CD14-positive monocyte (primary cell): ENCODE measurements around the gene KARS1. TPM values are rescaled to one million over a fixed set of nuclear protein-coding genes. Genes with fewer than 3 reads are reported as not detected.

Experiments used
- DNase-seq, 3 donors: peaks; one replicate each; pipeline ENCODE4 v3.0.0-alpha.2; 2011 to 2022
- H2AFZ ChIP-seq: 2 replicates; pipeline ENCODE4 v1.6.0; 2012; ENCODE audit warnings: mild to moderate bottlenecking, low read depth, low read length, inconsistent platforms; ENCODE audit not compliant: insufficient read depth, poor library complexity, severe bottlenecking
- H3K27ac ChIP-seq, 2 donors: 1 replicate in 1 of 2; 2 replicates in 1 of 2; pipeline ENCODE4 v1.5.1; 2012 to 2013; ENCODE audit warnings: low read length in 2 of 2, control low read depth in 1 of 2, inconsistent platforms in 1 of 2, low read depth in 1 of 2, mild to moderate bottlenecking in 1 of 2
- H3K27me3 ChIP-seq, 2 donors: one replicate each; pipeline versions ENCODE4 v1.6.0 to v1.6.1; 2011 to 2013; ENCODE audit warnings: low read length in 2 of 2; ENCODE audit not compliant: control insufficient read depth in 2 of 2, insufficient read depth in 2 of 2
- H3K36me3 ChIP-seq, 2 donors: replicated peaks in 1 of 2; 1 replicate in 1 of 2; 2 replicates in 1 of 2; pipeline versions ENCODE4 v1.5.1 to v1.6.1; 2012 to 2013; ENCODE audit warnings: low read length in 2 of 2, control low read depth in 1 of 2, inconsistent platforms in 1 of 2, mild to moderate bottlenecking in 1 of 2; ENCODE audit not compliant: insufficient read depth in 2 of 2, control insufficient read depth in 1 of 2
- H3K4me1 ChIP-seq, 2 donors: 1 replicate in 1 of 2; 2 replicates in 1 of 2; pipeline versions ENCODE4 v1.5.1 to v1.6.1; 2012 to 2013; ENCODE audit warnings: low read length in 2 of 2, control low read depth in 1 of 2, inconsistent platforms in 1 of 2, mild to moderate bottlenecking in 1 of 2, moderate library complexity in 1 of 2; ENCODE audit not compliant: insufficient read depth in 2 of 2, control insufficient read depth in 1 of 2
- H3K4me2 ChIP-seq: replicated peaks from 2 replicates; pipeline ENCODE3; 2012; ENCODE audit warnings: low read length, moderate library complexity, mild to moderate bottlenecking; ENCODE audit not compliant: poor library complexity, severe bottlenecking; ENCODE audit errors: extremely low read depth
- H3K4me3 ChIP-seq, 3 experiments: fragments of 200-600 bp in 1 of 3; sonication (generic) in 1 of 3; replicated peaks in 1 of 3; 1 replicate in 2 of 3; 2 replicates in 1 of 3; pipeline ENCODE4 v1.5.1; 2011 to 2013; ENCODE audit warnings: low read length in 3 of 3, mild to moderate bottlenecking in 3 of 3, control low read depth in 2 of 3, low read depth in 2 of 3, inconsistent platforms in 1 of 3, moderate library complexity in 1 of 3
- H3K79me2 ChIP-seq: 2 replicates; pipeline ENCODE4 v1.6.0; 2012; ENCODE audit warnings: mild to moderate bottlenecking, control low read depth, inconsistent platforms, low read length, moderate library complexity; ENCODE audit not compliant: insufficient read depth
- H3K9ac ChIP-seq: 2 replicates; pipeline ENCODE4 v1.6.0; 2017; ENCODE audit warnings: low read length, mild to moderate bottlenecking; ENCODE audit not compliant: insufficient read depth, poor library complexity, severe bottlenecking
- H3K9me3 ChIP-seq, 2 donors: replicated peaks in 1 of 2; 1 replicate in 1 of 2; 2 replicates in 1 of 2; pipeline versions ENCODE4 v1.5.1 to v1.6.1; 2012 to 2013; ENCODE audit warnings: low read length in 2 of 2, control low read depth in 1 of 2; ENCODE audit not compliant: control insufficient read depth in 1 of 2, insufficient read depth in 1 of 2
- H4K20me1 ChIP-seq: 2 replicates; pipeline ENCODE4 v1.6.0; 2012; ENCODE audit warnings: mild to moderate bottlenecking, low read length, control low read depth, moderate library complexity; ENCODE audit not compliant: insufficient read depth
- H3K27ac Mint-ChIP-seq, 7 donors: one replicate each; pipeline ENCODE4 v1.8.0; 2020; ENCODE audit warnings: mild to moderate bottlenecking in 7 of 7, mixed read lengths in 7 of 7, moderate library complexity in 6 of 7, inconsistent platforms in 2 of 7
- H3K27me3 Mint-ChIP-seq, 3 donors: one replicate each; pipeline ENCODE4 v1.8.0; 2021 to 2022; ENCODE audit warnings: low read depth in 3 of 3, mild to moderate bottlenecking in 3 of 3, mixed read lengths in 3 of 3, moderate library complexity in 3 of 3, inconsistent platforms in 1 of 3
- H3K36me3 Mint-ChIP-seq, 2 donors: one replicate each; pipeline ENCODE4 v1.8.0; 2020; ENCODE audit warnings: mixed read lengths in 2 of 2, inconsistent platforms in 1 of 2, mild to moderate bottlenecking in 1 of 2
- H3K4me1 Mint-ChIP-seq: one replicate; pipeline ENCODE4 v1.8.0; 2020; ENCODE audit warnings: mild to moderate bottlenecking, mixed read lengths
- H3K4me3 Mint-ChIP-seq, 2 donors: one replicate each; pipeline ENCODE4 v1.8.0; 2020; ENCODE audit warnings: mild to moderate bottlenecking in 2 of 2, mixed read lengths in 2 of 2, moderate library complexity in 1 of 2
- H3K9me3 Mint-ChIP-seq, 7 donors: one replicate each; pipeline ENCODE4 v1.8.0; 2020 to 2022; ENCODE audit warnings: mixed read lengths in 7 of 7, mild to moderate bottlenecking in 6 of 7, moderate library complexity in 6 of 7, inconsistent platforms in 2 of 7
- CTCF ChIP-seq: fragments of 200-600 bp; IDR thresholded peaks from one replicate; pipeline ENCODE4 v1.8.0; 2022; ENCODE audit warnings: antibody characterized with exemption, mild to moderate bottlenecking
- WGBS: methylation state at CpG from one replicate; pipeline ENCODE4 v1.1.5; 2013; ENCODE audit warnings: missing lambda C conversion rate; ENCODE audit not compliant: insufficient coverage; 5-methylcytosine and 5-hydroxymethylcytosine counted together
- intact Hi-C, 2 donors: fragments of 100-400 bp; cut with micrococcal nuclease; formaldehyde crosslinking; loops; one replicate each; pipeline versions ENCODE4 v1.15.0 to v1.15.1; 2023
- polyA plus RNA-seq, 3 donors: library from polyadenylated mRNA; depleted of rRNA in 1 of 3; unstranded in 2 of 3; stranded (reverse) in 1 of 3; fragments of 300-500 nt in 2 of 3; fragments of >200 nt in 1 of 3; fragmentation: Illumina TruSeq in 2 of 3; gene quantifications; 1 replicate in 2 of 3; 2 replicates in 1 of 3; pipeline ENCODE4 v1.2.3, GENCODE V29; 2012 to 2021

Gene KARS1
- polyA plus RNA-seq, 3 donors: 66.1 to 150 (median 116) TPM

GRCh38 chr16:75590920-75591843 is 56.3 kb downstream of the KARS1 start:
- Histone ChIP-seq H3K79me2 (no peaks in the 10 kb centered on the region), H3K27me3 (no peaks in the 10 kb centered on the region), H3K27ac (no peak overlapping the region), H3K4me2 (no peak overlapping the region), H4K20me1 (no peaks in the 10 kb centered on the region), H2AFZ (no peak overlapping the region), H3K9me3 (no peaks in the 10 kb centered on the region), H3K4me1 (peaks cover 0 to 6% of the 10 kb centered on the region in 2 donors), H3K4me3 (no peak overlapping the region), H3K36me3 (peaks cover 0 to 9% of the 10 kb centered on the region in 2 donors), H3K9ac (no peak overlapping the region)
- peaks cover 0 to 2% (median 0%) of the 10 kb centered on the region in 7 donors for H3K9me3 Mint-ChIP-seq
- intact Hi-C loops: no loop called here
- no peaks in the 10 kb centered on the region for H3K27me3 Mint-ChIP-seq
- no peak for DNase-seq
- TF ChIP-seq CTCF: no peak
- H3K4me3 Mint-ChIP-seq: no peak overlapping the region
- H3K36me3 Mint-ChIP-seq: peaks cover 23 to 33% of the 10 kb centered on the region in 2 donors
- no peak overlapping the region for H3K27ac Mint-ChIP-seq
- peaks cover 9% of the 10 kb centered on the region for H3K4me1 Mint-ChIP-seq
- 100% methylated on average over 4 of the region's 8 CpGs for WGBS

GRCh38 chr16:75589306-75589705 is 58.2 kb downstream of the KARS1 start:
- H3K36me3 ChIP-seq: peaks cover 0 to 6% of the 10 kb centered on the region in 2 donors
- Mint-ChIP-seq H3K27ac (peak overlapping the region in 1 of 7 donors; percentile 15), H3K9me3 (peaks cover 0 to 2% (median 0%) of the 10 kb centered on the region in 7 donors), H3K4me3 (no peak overlapping the region), H3K27me3 (no peaks in the 10 kb centered on the region), H3K36me3 (peaks cover 28 to 31% of the 10 kb centered on the region in 2 donors), H3K4me1 (peaks cover 3% of the 10 kb centered on the region)
- intact Hi-C loops: no loop called here
- TF ChIP-seq CTCF: no peak
- no peak overlapping the region for H3K9ac ChIP-seq
- 98% methylated on average over 3 of the region's 3 CpGs for WGBS
- no peak overlapping the region for H2AFZ ChIP-seq
- no peaks in the 10 kb centered on the region for H3K79me2 ChIP-seq
- no peak overlapping the region for H3K4me2 ChIP-seq
- H4K20me1 ChIP-seq: no peaks in the 10 kb centered on the region
- H3K27me3 ChIP-seq: no peaks in the 10 kb centered on the region
- DNase-seq: no peak
- peaks cover 0 to under 1% of the 10 kb centered on the region in 2 donors for H3K4me1 ChIP-seq
- H3K4me3 ChIP-seq: no peak overlapping the region
- H3K27ac ChIP-seq: no peak overlapping the region
- no peaks in the 10 kb centered on the region for H3K9me3 ChIP-seq
